Osteoblast (primary cell): ENCODE results near the gene COL18A1. TPM values are rescaled to one million over a fixed set of nuclear protein-coding genes. Genes with fewer than 3 reads are reported as not detected.

Source experiments
- DNase-seq: peaks from one replicate; pipeline ENCODE4 v3.0.0; 2011; ENCODE audit warnings: low spot score, mixed read lengths; ENCODE audit not compliant: insufficient read length; ENCODE audit errors: missing footprints
- H2AFZ ChIP-seq: 2 replicates; pipeline ENCODE4 v1.6.0; 2011; ENCODE audit warnings: mild to moderate bottlenecking, low read length
- H3K27ac ChIP-seq: 2 replicates; pipeline ENCODE4 v1.5.1; 2011; ENCODE audit warnings: mild to moderate bottlenecking, low read depth, low read length, moderate library complexity
- H3K27me3 ChIP-seq: 2 replicates; pipeline ENCODE4 v1.6.0; 2012; ENCODE audit warnings: mild to moderate bottlenecking, control low read depth, inconsistent platforms, low read length, moderate library complexity; ENCODE audit not compliant: insufficient read depth
- H3K36me3 ChIP-seq: 2 replicates; pipeline ENCODE4 v1.5.1; 2011; ENCODE audit warnings: mild to moderate bottlenecking, low read length, control low read depth, moderate library complexity; ENCODE audit not compliant: insufficient read depth
- H3K4me1 ChIP-seq: 2 replicates; pipeline ENCODE4 v1.5.1; 2011; ENCODE audit warnings: mild to moderate bottlenecking, low read length, control low read depth, moderate library complexity; ENCODE audit not compliant: insufficient read depth
- H3K4me2 ChIP-seq: 2 replicates; pipeline ENCODE4 v1.6.0; 2011; ENCODE audit warnings: mild to moderate bottlenecking, low read length; ENCODE audit not compliant: insufficient read depth
- H3K4me3 ChIP-seq: fragments of 200-600 bp; sonication (generic); 3 replicates; pipeline ENCODE4 v1.5.1; 2012; ENCODE audit warnings: mild to moderate bottlenecking, low read length, inconsistent platforms; ENCODE audit not compliant: insufficient read depth
- H3K79me2 ChIP-seq: 2 replicates; pipeline ENCODE4 v1.6.0; 2012; ENCODE audit warnings: mild to moderate bottlenecking, low read length, control low read depth, inconsistent platforms; ENCODE audit not compliant: insufficient read depth
- H3K9me3 ChIP-seq: 2 replicates; pipeline ENCODE4 v1.5.1; 2011; ENCODE audit warnings: low read depth, low read length, control low read depth
- H4K20me1 ChIP-seq: 2 replicates; pipeline ENCODE4 v1.6.0; 2012; ENCODE audit warnings: mild to moderate bottlenecking, low read length, control low read depth; ENCODE audit not compliant: insufficient read depth
- total RNA-seq: library from RNA; depleted of rRNA; stranded (reverse); fragments of >200 nt; gene quantifications from 2 replicates; pipeline ENCODE4 v1.2.3, GENCODE V29; 2012
- TF ChIP-seq, protein P1 (sequence below): IDR thresholded peaks from 2 replicates; pipeline ENCODE4 v1.5.1; 2011; ENCODE audit warnings: mild to moderate bottlenecking, low read depth, low read length, moderate library complexity; ENCODE audit errors: extremely low read depth

COL18A1 gene
- total RNA-seq, 1 donor = 8.3 TPM

DNA sequence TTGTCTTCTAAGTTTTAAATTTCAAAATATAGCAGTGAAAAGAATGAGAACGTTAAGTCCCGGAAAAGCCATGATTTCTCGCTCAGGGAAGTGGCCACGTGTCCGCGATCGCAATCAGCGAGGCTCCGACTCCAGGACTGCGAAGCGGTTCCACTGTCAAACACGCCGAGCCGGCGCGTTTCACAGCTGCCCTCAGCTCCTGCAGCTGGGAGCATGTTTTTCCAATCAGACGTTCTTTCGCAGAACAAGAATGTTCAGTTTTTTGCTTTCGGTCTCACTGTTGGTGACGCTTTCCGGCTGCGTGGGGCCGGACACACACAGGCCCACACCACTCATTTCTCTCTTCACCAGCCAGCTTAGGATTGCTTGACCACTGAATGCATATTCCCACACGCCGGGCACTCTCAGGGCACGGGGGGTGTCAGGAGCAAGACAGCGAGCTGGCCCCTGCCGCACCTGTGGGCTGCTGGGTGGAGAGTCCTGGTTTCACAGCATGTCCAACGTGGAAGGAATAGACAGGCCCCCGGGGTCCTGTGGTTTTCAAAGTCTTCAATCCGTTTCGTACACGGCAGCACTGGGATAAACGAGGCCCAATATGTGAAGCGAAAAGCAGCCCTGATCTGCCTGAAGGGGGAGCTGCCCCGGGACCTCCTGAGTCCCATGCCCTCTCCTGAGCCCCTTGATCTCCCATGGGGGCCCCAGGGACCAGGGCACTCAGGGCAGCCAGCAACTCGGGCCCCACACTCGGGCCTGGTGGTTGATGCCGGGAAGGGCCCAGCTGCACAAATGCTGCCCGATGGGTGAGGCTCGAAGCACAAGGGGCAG, 47.3 kb upstream of the COL18A1 start:
- peaks cover 3% of the 10 kb centered on the region for H3K27me3 ChIP-seq
- H4K20me1 ChIP-seq = no peaks in the 10 kb centered on the region
- no peaks in the 10 kb centered on the region for H3K4me1 ChIP-seq
- no peak overlapping the region for H3K4me2 ChIP-seq
- no peak overlapping the region for H3K4me3 ChIP-seq
- H3K27ac ChIP-seq = no peak overlapping the region
- no peak overlapping the region for H2AFZ ChIP-seq
- H3K36me3 ChIP-seq = no peaks in the 10 kb centered on the region
- DNase-seq = no peak
- H3K79me2 ChIP-seq = no peaks in the 10 kb centered on the region
- no peaks in the 10 kb centered on the region for H3K9me3 ChIP-seq
- TF ChIP-seq, protein P1, sequence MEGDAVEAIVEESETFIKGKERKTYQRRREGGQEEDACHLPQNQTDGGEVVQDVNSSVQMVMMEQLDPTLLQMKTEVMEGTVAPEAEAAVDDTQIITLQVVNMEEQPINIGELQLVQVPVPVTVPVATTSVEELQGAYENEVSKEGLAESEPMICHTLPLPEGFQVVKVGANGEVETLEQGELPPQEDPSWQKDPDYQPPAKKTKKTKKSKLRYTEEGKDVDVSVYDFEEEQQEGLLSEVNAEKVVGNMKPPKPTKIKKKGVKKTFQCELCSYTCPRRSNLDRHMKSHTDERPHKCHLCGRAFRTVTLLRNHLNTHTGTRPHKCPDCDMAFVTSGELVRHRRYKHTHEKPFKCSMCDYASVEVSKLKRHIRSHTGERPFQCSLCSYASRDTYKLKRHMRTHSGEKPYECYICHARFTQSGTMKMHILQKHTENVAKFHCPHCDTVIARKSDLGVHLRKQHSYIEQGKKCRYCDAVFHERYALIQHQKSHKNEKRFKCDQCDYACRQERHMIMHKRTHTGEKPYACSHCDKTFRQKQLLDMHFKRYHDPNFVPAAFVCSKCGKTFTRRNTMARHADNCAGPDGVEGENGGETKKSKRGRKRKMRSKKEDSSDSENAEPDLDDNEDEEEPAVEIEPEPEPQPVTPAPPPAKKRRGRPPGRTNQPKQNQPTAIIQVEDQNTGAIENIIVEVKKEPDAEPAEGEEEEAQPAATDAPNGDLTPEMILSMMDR = no peak

DNA sequence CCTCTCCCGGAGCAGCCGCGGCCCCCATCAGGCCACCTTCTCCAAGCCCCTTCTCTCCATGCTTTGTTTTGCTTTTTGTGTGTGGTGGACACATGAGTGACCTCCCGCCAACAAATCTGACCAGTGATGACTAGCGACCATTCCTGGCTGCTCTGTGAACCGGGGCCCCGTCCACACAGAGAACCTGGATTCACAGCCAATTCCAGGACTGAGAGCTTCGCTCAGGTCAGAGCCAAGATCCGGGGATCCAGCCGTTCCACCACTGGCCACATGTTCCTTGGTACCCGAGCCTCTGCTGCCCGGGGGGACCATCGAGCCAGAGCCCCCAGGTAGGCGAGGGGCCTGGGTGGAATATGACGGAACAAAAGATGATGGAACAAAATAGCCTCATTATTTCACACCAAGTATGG, 46.7 kb upstream of the COL18A1 start:
- Histone ChIP-seq H3K27ac (no peak overlapping the region), H3K79me2 (no peaks in the 10 kb centered on the region), H3K4me1 (no peaks in the 10 kb centered on the region), H3K36me3 (no peaks in the 10 kb centered on the region), H3K27me3 (peaks cover 3% of the 10 kb centered on the region), H2AFZ (no peak overlapping the region), H3K4me3 (no peak overlapping the region), H3K4me2 (no peak overlapping the region), H3K9me3 (no peaks in the 10 kb centered on the region), H4K20me1 (no peaks in the 10 kb centered on the region)
- TF ChIP-seq, protein P1 = no peak
- DNase-seq = no peak

DNA sequence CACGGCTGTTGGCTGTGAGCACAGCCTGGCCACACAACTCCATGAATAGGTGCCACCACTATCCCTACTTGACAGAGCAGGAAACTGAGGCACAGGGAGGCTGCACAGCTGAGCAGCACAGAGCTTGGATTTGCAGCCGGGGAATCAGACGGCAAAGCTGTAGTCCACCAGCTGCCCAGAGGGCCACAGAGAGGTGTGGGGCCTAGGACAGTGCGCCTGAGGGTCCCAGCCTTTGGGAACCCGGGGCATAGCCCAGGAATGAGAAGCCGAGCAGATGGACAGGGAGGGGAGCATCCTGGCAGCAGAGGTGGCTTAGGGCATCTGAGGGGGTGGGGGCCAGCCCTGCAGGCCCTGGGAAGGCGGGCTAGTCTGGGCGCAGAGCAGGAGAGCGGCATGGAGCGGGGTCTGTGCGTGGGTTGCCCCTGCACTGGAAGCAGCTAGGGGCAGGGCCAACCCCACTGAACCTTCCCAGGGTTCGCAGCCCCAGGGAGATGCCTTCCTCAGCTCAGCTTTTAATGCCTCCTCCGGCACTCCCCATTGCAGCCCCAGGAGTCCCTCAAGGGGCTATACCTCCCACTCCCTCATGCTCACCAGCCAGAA, 46.2 kb upstream of the COL18A1 start:
- H3K9me3 ChIP-seq = no peaks in the 10 kb centered on the region
- no peak for DNase-seq
- no peaks in the 10 kb centered on the region for H4K20me1 ChIP-seq
- peaks cover 3% of the 10 kb centered on the region for H3K27me3 ChIP-seq
- H3K4me2 ChIP-seq = no peak overlapping the region
- no peak overlapping the region for H3K4me3 ChIP-seq
- no peaks in the 10 kb centered on the region for H3K36me3 ChIP-seq
- peaks cover 3% of the 10 kb centered on the region for H3K4me1 ChIP-seq
- TF ChIP-seq, protein P1 = no peak
- no peak overlapping the region for H3K27ac ChIP-seq
- no peaks in the 10 kb centered on the region for H3K79me2 ChIP-seq
- H2AFZ ChIP-seq = no peak overlapping the region

DNA sequence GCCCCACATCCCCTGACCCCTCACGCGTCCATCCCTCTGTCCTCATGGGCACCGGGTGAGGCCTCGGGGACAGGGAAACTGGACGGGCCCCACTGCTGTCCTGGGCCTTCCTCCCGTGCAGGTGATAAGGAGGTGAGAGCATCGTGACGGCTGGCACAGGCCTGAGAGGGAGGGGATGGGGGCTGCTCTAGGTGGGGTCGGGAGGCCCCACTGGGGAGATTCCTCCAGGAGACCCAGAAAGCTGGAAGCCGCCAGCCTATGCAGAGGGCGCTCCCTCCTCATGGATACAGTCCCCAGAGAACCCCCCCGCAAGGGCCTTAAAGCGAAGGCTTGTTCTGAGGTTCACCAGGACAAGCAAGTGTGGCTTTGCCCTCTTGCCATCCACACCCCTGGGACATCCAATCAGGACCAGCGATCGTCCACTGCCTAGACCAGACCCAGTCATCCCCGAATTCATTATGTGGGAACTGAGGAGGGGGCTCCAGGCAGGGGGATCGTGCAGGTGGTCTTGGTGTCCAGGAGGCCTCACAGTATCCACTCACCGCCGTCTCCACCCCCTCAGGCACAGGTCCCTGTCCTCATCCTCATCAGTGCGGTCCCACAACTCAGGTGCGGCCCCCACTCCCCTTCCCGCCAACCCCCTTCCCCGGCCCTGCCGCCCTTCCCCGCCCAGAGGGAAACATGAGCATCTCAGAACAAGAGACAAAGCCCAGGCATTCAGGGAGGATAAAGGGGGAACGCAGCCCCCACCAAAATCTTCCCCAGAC, 45.3 kb upstream of the COL18A1 start:
- Histone ChIP-seq H3K9me3 (no peaks in the 10 kb centered on the region), H3K4me1 (peaks cover 8% of the 10 kb centered on the region), H3K4me3 (no peak overlapping the region), H3K79me2 (no peaks in the 10 kb centered on the region), H2AFZ (no peak overlapping the region), H3K4me2 (no peak overlapping the region), H3K27ac (no peak overlapping the region), H4K20me1 (no peaks in the 10 kb centered on the region), H3K27me3 (peaks cover 3% of the 10 kb centered on the region), H3K36me3 (no peaks in the 10 kb centered on the region)
- TF ChIP-seq, protein P1 = no peak
- no peak for DNase-seq
